IPS-NIHi11 (cell line): Measurements from ENCODE around the gene FBXO5.
"Not testable (repeated sequence)": the region's sequence is repeated elsewhere in the genome, so short reads cannot be mapped to it uniquely, and the experiment has no call there.

Experiments
- DNase-seq: peaks from one replicate; pipeline ENCODE4 v3.0.0; 2012; ENCODE audit warnings: mixed read lengths, low spot score

The FBXO5 gene, protein sequence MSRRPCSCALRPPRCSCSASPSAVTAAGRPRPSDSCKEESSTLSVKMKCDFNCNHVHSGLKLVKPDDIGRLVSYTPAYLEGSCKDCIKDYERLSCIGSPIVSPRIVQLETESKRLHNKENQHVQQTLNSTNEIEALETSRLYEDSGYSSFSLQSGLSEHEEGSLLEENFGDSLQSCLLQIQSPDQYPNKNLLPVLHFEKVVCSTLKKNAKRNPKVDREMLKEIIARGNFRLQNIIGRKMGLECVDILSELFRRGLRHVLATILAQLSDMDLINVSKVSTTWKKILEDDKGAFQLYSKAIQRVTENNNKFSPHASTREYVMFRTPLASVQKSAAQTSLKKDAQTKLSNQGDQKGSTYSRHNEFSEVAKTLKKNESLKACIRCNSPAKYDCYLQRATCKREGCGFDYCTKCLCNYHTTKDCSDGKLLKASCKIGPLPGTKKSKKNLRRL

DNA sequence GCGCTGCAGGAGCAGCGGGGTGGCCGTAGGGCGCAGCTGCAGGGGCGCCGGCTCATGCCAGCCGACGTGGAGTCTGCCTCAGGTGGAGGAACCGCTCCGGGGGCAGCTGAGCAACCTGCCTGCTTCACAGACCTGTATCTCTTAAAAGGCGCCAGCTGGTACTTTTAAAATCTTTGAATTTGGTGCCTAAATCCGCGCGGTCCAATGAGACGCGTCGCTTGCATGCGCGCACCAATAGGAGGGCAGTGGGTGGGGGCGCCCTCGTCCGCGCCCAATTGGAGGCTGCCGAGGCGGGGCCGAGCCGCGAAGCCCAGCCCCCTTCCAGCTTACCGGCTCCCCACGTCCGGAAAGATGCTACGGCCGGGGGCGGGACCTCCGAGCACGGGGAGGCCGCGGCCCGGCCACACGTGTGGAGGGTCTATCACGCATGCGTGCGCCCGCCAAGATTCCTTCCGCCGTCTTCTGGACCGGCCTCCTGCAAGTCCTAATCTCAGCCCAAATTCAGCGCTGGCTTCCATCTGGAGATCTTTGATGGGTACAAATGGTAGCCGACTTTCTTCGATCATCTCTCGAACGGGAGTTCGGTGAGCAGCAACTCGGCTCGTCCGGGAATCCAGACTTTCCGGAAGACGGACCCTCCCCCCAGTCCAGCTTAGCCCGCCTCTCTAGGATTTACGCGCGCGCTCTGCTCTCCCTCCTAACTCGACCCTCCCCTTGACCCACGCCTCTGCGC, at the start of gene FBXO5:
TSS of gene FBXO5 (minus strand) at position 138 of the 733 bp plus-strand sequence. CDS start at position 56, 82 bp downstream.
- peak; percentile 93 for DNase-seq

DNA sequence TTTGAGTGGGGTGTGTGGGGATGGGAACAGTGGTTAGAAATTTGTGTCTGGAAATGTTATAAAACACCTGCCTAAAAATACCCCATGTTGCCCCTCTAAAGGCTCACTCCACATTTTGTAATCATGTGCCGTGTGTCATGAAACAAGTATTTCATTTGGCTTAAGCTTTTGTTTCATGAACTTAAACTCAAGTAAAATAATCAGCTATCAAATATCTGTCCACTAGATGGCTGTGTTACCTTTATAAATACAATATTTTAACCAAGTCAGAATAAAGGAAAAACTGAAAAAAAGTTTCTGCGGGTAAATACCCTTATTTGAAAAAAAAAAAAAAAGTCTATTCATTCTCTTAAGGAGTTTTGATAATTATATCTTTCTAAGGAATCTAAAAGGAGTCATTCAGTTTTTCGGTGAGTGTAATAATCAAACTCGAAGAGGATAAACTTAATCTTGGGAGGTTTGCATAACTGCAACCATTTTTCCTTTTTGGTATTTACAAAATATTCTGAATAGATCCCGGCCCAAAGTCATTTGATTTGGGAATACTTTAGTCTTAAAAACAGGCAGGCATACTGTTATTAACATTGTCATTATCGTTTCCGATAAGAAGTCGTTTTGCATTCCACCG, 49.5 kb upstream of the FBXO5 start:
- no peak for DNase-seq

DNA sequence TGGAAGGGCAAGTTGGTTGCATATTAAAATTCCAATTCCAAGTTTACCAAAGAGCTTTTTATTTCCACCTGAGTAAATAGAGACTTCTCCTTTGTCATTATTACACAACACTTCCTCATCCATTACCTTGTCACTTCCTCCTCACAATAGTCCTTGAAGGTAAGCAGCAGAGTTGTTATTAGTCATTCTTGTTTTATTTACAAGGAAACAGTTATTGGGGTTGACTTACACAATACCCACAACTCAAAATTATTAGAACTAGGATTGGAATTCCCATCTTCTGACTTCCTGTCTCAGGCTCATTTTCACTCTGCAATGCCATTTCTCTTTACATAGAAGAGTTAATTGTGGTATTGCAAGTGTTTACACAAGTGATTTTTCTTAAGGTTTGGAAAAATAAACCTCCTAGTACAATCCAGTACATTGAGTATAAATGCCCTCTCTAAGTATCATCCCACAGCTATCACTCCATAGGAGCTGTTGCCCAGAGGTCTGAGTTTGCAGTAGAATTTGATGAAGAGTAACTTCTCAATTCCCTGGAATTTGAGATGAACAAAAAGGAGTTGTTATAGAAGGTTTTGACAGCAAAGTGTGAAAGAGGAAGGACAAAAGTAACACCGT, 48.6 kb upstream of the FBXO5 start:
- DNase-seq: no peak

DNA sequence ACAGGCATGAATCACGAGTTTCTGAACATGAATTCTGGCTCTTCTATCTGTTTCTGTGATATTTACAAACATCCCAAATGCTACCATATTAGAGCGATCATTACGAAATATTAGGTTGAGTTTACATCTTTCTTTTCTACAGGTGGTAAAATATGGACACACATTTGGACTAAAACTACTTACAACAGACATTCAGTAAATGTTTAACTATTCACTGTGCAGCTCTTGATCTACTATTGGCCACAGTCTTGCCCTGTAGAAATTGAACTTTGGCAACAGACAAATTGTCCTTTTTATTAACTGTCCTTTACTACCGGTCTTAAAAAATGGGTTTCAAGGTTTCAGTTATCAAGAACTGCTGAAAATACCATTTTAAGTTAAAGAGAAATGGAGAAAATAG, 46.1 kb upstream of the FBXO5 start:
- DNase-seq: no peak

DNA sequence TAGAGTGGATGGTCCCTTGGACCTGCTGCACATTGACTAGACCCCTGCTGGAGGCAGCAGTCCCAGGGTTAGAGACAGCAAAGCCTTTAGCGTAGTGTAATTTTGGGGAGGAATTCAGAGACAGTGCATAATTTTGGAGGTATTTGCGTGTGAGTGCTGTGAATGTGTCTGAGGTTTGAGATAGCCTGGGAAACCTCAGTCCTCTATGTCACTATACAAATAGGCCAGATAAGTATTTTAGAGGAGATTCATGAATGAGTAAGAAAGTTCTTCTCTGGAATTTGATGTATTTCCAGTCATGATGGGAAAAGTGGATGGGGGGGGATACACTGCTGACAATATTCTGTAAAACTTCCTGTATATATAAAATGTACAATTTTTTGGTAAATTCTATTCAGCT, 45.4 kb upstream of the FBXO5 start:
- no peak for DNase-seq

DNA sequence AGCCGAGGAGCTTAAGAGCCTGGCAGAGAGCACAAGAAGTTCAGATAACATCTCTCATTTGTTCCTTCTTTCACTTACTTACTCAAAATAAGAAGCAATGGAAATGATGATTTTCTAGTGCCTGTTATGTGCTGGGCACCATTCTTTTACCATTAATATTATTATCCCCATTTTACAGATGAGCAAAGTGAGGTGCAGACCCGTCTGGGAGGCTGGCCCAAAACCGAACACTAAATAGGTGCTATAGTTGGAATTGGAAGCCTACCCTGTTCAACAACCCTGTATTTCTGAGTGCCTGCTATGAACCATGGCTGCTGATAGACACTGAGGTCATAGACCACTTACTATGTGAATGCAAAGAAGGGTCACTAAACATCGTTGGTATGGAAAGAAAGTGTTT, 44.6 kb upstream of the FBXO5 start:
- no peak for DNase-seq

DNA sequence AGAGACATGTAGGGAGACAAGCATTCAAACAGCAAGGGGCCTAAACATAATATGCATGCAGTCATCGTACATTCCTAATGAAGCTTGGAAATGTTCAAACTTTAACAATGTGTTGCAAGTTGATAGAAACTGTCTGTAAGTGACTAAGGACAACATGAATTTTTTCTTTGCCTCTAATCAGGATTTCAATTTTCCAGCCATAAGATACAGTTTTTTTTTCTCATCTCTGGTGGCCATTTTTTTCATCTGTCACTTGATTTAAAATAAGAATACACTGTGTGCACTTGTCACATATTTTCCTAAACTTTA, 41.8 kb upstream of the FBXO5 start:
- DNase-seq: no peak

DNA sequence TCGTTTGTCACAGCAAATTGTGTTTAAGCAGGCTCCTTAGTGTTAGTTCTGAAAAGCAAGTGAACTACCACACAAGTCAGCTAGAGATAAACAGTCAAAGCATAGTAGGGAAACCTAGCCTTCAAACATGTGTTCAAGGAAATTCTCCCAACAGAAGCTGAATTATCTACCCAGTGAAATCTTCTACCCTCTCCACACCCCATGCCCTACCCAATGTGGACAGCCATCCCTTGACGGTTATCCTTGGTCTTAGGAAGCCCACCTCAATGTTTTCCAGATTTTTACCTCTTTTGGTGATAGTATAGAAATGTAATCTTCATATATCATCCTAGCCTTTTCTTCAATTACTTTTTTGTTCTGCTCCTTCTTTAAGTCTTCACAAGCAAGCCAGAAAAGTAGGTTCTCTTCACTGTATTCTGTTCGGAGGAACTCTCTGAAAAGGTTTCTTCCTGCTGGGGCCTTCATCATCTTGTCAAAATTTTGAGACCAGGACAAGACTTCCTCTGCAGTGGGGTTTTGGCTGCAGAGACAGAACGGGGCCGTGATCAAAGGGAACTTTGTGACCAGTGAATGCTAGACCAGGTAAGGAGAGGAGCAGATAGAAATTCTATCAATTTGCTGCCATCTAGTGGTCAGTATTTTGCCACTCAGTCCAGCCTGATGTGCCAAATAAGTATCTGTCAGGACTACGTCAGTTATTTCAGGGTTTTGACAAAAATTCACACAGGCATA, 41.3 kb upstream of the FBXO5 start:
- DNase-seq: peak; percentile 69

DNA sequence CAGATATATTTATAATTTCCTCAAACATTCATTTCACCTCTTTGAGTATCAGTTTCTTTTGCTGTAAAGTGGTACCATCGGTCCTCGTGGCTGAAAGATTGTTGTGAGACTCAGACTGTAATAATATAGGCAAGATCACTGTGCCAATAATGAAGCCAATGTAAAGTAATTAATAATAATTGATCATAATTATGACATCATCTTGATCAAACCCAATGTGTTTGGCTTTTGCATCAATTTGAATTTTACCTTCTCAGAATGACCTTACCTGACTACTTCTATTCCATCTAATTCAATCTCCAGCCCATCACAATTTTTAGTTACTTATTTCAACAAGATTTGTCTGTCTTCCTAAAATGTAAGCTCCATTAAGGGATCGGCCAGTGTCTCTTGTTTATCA, 35.5 kb upstream of the FBXO5 start:
- no peak for DNase-seq

DNA sequence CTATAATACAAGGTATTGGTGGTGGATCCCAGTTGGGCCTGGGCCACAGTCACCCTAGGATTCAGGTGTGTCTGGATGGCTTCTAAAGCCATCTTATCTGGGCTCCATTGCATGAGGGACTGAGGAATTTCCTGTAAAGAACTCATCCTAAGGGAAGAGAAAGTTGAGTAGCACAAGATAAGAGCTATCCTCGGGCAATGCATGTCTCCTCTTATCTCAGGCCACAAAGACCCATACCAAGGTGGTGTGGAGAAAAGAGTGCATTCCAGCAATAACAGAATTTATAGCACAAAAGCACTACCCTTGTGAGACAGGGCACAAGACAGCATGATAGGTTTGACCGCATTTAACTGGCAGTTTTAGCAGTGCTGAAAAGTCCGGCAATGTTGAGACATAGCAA, 34.0 kb upstream of the FBXO5 start:
- DNase-seq: no peak

DNA sequence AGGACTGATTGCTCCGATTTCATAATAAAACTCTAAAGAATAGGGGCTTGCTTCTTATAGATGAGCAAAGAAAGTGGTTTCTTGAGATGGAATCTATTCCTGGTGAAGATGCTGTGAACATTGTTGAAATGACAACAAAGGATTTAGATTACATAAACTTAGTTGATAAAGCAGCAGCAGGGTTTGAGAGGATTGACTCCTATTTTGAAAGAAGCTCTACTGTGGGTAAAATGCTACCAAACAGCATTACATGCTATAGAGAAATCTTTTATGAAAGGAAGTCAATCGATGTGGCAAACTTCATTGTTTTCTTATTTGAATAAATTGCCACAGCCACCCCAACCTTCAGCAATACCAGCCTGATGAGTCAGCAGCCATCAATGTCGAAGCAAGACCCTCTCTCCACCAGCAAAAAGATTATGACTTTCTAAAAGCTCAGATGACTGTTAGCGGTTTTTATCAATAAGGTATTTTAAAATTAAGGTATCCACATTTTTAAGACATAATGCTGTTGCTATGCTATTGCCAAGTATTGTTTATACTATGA, 32.3 kb upstream of the FBXO5 start:
- DNase-seq: no peak

DNA sequence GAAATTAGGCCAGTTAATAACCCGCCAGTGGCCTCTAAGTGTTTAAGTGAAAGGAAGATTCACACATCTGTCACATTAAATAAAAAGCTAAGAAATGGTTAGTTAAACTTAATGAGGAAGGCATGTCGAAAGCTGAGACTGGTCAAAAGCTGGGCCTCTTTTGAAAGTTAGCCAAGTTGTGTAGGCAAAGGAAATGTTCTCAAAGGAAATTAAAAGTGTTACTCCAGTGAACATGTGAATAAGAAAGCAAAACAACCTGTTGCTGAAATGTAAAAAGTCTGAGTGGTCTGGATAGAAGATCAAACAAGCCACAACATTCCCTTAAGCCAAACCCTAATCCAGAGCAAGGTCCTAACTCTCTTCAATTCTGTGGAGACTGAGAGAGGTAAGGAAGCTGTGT, 30.6 kb upstream of the FBXO5 start:
- no peak for DNase-seq

DNA sequence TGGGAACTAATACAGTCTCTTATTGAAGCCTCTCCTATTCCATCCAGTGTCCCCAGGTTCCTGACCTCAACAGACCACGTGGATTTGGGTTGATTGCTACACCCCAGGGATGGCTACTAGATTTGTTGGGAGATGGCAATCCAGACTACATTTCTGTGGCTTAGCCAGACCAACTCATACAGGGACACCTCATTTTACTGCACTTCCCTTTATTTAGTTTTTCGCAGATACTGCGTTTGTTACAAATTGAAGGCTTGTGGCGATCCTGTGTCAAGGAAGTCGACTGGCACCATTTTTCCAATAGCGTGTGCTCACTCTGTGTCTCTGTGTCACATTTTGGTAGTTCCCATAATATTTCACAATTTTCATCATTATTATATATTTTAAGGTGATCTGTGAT, 30.0 kb upstream of the FBXO5 start:
- no peak for DNase-seq

DNA sequence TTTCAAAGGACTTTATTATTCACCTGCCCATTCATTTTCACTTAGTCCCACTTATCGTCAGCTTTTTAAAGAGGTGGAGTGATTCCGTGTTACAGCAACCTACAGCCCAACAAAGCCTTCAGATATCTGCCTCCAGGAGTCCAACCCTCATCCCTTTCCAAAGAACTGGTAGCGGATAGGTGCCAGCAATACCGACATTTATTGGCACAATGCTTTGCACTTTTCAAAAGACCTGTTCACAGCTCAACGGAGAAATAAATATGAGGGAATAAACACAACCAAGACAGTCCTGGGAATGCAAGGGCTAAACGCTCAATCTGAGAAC, 20.5 kb upstream of the FBXO5 start:
- no peak for DNase-seq

DNA sequence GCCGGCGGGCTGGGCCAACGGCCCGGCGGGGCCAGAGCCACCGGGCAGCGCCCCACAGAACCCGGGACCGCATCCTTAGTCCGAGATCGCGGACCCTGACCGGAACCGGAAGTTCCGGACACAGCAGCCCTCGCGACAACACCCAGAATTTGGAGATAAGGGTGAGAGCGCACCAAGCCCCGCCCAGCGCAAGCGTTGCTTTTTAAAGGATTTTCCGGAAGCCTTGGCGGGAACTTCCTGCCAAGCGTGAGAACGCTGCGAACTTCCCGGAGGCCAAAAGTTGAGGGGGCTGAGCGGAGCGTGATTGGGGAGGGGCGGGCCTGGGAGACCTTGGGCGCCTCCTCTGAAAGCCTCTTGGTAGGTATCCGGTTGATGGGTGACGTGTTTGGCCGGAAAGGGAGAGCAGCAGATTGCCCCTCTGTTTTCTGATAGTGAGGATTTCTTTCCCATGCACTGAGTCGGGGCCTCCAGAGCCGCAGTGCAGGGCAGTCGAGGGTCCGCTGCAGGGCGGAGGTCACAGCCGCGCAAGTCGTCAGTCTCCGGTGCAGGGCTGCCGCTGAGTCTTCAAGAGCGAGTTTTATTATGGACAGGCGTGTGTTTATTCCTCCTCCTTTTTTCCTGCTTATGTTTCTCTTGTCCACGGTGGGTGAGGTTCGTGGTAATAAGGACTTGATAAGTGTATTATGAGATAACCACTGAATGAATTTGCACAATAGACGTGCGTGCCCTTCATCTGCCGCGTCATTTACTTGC, 19.9 kb upstream of the FBXO5 start, which contains the start of gene MTRF1L:
TSS of gene MTRF1L (minus strand) at position 97 of the 753 bp plus-strand sequence. CDS start at position 73, 24 bp downstream.
- DNase-seq: peak; percentile 90

DNA sequence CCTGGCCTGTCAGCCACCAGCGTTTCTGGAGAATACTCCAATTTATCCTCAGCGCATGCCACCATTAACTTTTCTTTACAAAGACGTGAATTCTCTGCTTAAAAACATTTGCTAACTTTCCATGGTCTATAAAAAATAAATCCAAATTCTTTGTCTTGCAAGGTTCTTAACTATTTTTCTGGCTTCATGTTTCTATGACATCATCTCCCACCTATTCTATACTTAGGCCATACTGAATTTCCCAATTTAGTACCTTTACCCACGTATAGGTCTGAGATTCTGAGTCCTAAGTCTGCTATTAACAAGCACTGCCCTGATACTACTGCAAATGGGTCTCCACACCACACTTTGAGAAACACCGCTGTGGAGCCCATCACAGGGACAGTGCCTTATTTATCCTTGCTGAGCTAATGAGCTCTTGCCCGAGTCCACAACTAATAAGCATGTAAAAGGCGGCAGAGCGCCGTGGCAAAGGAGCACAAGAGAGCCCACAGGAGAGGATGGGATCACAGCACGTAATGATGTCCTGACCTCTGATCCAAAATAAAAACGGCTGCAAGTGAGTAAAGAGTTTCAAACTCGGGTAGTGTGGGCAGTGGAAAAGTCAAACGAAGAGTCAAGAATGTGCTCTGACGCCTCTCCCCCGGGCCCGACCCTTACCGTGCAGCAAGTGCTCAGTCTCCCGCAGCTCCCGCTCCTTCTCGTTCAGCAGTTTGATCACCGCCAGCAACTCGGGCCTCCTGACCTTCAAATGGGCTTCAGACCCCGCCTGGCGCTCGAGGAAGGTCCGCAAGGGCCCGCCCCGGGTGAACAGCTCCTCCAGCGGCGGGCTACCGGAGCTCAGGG, 19.1 kb upstream of the FBXO5 start:
- DNase-seq: peak; percentile 9

DNA sequence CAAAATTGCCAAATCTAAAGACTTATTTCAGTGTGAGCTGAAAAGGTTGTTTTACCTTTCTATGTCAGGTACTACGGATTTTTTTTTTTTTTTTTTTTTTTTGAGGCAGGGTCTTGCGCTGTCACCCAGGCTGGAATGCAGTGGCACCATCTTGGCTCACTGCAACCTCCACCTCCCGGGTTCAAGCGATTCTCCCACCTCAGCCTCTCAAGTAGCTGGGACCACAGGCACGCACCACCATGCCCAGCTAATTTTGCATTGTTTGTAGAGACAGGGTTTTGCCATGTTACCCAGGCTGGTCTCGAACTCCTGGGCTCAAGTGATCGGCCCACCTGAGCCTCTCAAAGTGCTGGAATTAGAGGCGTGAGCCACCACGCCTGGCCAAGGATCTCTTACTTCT, 17.9 kb upstream of the FBXO5 start:
- not testable (repeated sequence) for DNase-seq

DNA sequence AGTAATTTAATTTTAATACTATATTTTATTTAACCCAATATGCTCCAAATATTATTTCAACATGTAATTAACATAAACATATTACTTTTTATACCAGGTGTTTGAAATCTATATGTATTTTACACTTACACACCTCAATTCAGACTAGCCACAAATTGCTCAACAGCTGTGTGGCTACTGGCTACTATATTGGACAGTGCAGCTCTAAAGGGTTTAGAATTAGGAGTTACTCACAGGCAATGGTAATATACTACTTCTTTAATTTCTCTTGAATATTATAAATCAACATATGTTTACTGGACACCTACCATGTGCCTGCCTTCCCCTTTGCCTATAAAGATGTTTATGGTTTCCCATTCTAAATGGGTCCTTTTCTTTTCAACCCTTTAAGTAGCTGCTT, 17.4 kb upstream of the FBXO5 start:
- no peak for DNase-seq

DNA sequence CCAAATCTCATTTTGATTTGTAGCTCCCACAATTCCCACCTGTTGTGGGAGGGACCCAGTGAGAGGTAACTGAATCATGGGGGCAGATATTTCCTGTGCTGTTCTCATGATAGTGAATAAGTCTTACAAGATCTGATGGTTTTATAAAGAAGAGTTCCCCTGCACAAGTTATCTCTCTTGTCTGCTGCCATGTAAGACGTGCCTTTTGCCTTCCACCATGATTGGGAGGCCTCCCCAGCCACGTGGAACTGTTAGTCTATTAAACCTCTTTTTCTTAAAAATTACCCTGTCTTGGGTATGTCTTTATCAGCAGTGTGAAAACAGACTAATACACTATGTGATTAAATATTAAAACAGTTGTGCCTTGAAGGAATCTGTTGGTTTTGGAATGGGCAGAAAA, 16.7 kb upstream of the FBXO5 start:
- not testable (repeated sequence) for DNase-seq

DNA sequence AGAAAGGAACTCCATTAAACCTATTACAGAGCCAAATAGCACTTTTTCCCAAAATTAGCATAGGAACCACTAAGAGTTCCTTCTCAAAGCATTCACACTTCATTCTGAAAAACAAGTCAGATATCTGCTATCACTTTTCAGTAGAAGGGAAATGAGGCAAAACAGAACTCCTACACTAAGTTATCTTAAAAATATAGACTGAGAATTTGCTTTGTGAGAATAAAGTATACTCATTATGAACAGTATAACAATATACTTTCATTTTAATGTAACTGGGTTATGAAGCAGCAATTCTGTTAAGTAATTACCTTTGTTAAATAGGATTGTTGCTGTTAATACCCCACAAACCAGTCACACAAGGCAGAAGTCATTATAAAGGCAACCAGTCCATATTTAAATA, 11.0 kb upstream of the FBXO5 start:
- no peak for DNase-seq
